ENCODE results near the gene BRCC3. TPM values are rescaled to one million over a fixed set of nuclear protein-coding genes. Genes with fewer than 3 reads are reported as not detected.

BRCC3 gene
- total RNA-seq, 1 donor from 2014 or later: 10.8 TPM

DNA sequence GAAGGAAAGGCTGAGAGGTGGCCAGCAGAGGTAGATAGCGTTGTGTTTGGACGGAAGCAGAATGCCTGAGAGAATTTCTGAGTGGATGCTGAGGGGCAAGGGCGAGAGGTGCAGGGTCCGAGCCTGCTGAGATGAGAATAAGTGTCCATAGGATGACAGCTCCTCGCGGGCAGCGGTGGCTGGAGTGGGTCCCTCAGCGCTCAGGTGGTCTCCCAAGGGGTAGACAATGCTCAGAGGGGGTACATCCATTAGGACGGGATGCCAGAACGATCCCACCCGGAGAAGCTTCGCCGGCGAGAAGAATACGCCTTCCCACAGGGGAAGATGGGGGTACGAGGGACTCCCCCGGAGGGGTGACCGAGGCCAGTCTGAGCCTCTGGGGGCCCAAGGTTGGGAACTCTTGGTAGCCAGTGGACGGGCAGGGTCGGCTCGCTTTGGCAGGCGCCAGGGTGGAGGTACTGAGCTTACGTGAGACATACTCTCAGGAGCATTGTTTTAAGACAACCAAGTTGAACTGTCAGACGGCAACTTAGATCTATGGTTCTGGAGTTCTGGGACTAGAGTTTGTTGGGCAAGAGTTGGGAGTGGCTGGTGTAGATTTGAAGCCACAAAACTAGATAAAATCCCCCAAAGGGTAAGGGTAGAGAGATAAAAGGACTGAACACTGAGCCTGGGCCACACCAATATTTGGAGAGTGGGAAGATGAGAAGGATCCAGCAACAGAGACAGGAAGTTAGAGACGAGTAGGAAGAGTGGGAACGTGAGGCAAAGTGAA, 15.8 kb downstream of the BRCC3 start:
- DNase-seq (ENCODE audit: low read depth): no peak
- no peaks in the 10 kb centered on the region for H3K27me3 ChIP-seq (ENCODE audit: control insufficient read depth, insufficient read depth, low read length)
- TF ChIP-seq CTCF (IDR thresholded peaks at IDR 0.05; ENCODE audit: insufficient read depth, low read length, poor library complexity, severe bottlenecking): no peak

GRCh38 chrX:155094468-155095061, 23.3 kb downstream of the BRCC3 start:
- H3K4me3 ChIP-seq (ENCODE audit: low read depth, low read length): no peak overlapping the region
- H3K36me3 ChIP-seq (ENCODE audit: control insufficient read depth, insufficient read depth, low read length): no peaks in the 10 kb centered on the region
- peak; percentile 53 for TF ChIP-seq CTCF (IDR thresholded peaks at IDR 0.05; ENCODE audit: insufficient read depth, low read length, poor library complexity, severe bottlenecking)
- no peaks in the 10 kb centered on the region for H3K27me3 ChIP-seq (ENCODE audit: control insufficient read depth, insufficient read depth, low read length)
- DNase-seq (ENCODE audit: low read depth): no peak

More for the DNA sequence above, 15.8 kb downstream of the BRCC3 start:
- H3K36me3 ChIP-seq (ENCODE audit: control insufficient read depth, insufficient read depth, low read length): no peaks in the 10 kb centered on the region
- H3K4me3 ChIP-seq (ENCODE audit: low read depth, low read length): no peak overlapping the region

GRCh38 chrX:155105919-155106318, 34.6 kb downstream of the BRCC3 start:
- Histone ChIP-seq H3K36me3 (ENCODE audit: control insufficient read depth, insufficient read depth, low read length) (no peaks in the 10 kb centered on the region), H3K27me3 (ENCODE audit: control insufficient read depth, insufficient read depth, low read length) (no peaks in the 10 kb centered on the region), H3K4me3 (ENCODE audit: low read depth, low read length) (no peak overlapping the region)
- DNase-seq (ENCODE audit: low read depth): no peak
- TF ChIP-seq CTCF (IDR thresholded peaks at IDR 0.05; ENCODE audit: insufficient read depth, low read length, poor library complexity, severe bottlenecking): no peak

DNA sequence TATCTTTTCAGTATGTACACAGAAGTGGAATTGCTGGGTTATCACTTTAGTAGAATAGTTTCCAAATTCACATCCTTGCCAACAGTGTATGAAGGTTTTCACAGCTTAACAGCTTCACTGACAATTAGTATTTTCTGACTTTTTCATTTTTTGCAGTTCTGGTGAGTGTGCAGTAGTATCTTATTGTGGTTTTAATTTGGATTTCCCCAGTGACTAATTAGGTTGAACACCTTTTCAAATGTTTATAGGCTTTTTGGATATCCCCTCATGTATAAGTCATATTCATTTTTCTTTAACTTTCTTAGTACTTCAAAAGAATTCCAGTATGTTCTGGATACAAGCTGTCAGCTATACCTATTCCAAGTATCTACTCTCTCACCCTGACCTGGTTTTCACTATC, 37.1 kb downstream of the BRCC3 start:
- DNase-seq (ENCODE audit: low read depth): no peak
- no peak for TF ChIP-seq CTCF (IDR thresholded peaks at IDR 0.05; ENCODE audit: insufficient read depth, low read length, poor library complexity, severe bottlenecking)
- no peaks in the 10 kb centered on the region for H3K27me3 ChIP-seq (ENCODE audit: control insufficient read depth, insufficient read depth, low read length)
- no peak overlapping the region for H3K4me3 ChIP-seq (ENCODE audit: low read depth, low read length)
- H3K36me3 ChIP-seq (ENCODE audit: control insufficient read depth, insufficient read depth, low read length): no peaks in the 10 kb centered on the region

- H3K27me3 ChIP-seq (ENCODE audit: control insufficient read depth, insufficient read depth, low read length): no peaks in the 10 kb centered on the region
- no peaks in the 10 kb centered on the region for H3K36me3 ChIP-seq (ENCODE audit: control insufficient read depth, insufficient read depth, low read length)
- H3K4me3 ChIP-seq (ENCODE audit: low read depth, low read length): no peak overlapping the region
- no peak for DNase-seq (ENCODE audit: low read depth)
- TF ChIP-seq CTCF (IDR thresholded peaks at IDR 0.05; ENCODE audit: insufficient read depth, low read length, poor library complexity, severe bottlenecking): no peak
Observed at GRCh38 chrX:155112171-155112570, 40.9 kb downstream of the BRCC3 start.

Measured in kidney epithelial cell (primary cell).